AG09309 (cell line): ENCODE results near the gene PON1.

ENCODE experiments used
- DNase-seq: peaks from one replicate; pipeline ENCODE4 v3.0.0-alpha.2; 2010; ENCODE audit warnings: low read depth
- H3K4me3 ChIP-seq: 2 replicates; pipeline ENCODE4 v1.5.1; 2011; ENCODE audit warnings: mild to moderate bottlenecking, low read depth, low read length, moderate library complexity; ENCODE audit not compliant: control insufficient read depth
- TF ChIP-seq, protein P1 (sequence below): IDR thresholded peaks from 2 replicates; pipeline ENCODE4 v1.5.1; 2011; ENCODE audit warnings: mild to moderate bottlenecking, low read depth, low read length, inconsistent platforms; ENCODE audit not compliant: insufficient read depth, control insufficient read depth; ENCODE audit errors: missing control alignments

Gene PON1

DNA sequence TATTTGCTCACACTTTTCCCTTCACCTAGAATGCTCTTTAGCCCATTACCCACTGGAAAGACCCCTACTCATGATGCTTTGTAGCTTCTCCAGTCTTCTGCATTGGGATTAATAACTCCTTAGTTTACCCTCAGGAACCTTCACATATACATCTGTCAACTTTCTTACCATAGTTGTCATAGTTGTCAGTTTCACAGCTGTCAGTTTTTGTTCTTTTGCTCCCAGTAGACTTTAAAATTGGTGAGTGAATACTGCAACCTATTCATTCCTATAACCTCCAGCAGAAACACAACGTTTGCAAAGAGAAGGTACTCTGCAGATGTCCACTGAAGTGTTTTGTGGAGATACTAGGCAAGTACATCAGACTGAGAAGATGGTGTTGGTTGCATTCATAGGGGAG, 2.6 kb downstream of the PON1 start:
- TF ChIP-seq, protein P1, sequence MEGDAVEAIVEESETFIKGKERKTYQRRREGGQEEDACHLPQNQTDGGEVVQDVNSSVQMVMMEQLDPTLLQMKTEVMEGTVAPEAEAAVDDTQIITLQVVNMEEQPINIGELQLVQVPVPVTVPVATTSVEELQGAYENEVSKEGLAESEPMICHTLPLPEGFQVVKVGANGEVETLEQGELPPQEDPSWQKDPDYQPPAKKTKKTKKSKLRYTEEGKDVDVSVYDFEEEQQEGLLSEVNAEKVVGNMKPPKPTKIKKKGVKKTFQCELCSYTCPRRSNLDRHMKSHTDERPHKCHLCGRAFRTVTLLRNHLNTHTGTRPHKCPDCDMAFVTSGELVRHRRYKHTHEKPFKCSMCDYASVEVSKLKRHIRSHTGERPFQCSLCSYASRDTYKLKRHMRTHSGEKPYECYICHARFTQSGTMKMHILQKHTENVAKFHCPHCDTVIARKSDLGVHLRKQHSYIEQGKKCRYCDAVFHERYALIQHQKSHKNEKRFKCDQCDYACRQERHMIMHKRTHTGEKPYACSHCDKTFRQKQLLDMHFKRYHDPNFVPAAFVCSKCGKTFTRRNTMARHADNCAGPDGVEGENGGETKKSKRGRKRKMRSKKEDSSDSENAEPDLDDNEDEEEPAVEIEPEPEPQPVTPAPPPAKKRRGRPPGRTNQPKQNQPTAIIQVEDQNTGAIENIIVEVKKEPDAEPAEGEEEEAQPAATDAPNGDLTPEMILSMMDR = no peak
- H3K4me3 ChIP-seq = no peak overlapping the region
- DNase-seq = no peak

DNA sequence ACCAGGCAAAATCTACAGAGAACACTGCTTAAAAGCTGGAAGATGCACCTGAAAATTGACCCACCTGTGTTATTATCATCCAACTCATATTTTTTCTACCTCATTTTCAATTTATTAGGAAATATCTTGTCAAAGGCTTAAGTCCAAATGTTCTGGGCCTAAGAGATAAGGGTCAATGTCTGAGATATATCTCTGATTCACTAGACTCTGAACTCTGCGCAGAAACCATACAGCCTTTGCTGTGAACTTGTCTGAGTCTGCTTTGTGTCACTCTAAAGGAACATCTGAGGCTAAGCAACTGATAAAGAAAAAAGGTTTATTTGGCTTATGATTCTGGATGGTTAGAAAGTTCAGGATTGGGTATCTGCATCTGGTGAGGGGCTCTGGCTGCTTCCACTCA, 3.7 kb downstream of the PON1 start:
- H3K4me3 ChIP-seq = no peak overlapping the region
- TF ChIP-seq, protein P1 = no peak
- DNase-seq = no peak

DNA sequence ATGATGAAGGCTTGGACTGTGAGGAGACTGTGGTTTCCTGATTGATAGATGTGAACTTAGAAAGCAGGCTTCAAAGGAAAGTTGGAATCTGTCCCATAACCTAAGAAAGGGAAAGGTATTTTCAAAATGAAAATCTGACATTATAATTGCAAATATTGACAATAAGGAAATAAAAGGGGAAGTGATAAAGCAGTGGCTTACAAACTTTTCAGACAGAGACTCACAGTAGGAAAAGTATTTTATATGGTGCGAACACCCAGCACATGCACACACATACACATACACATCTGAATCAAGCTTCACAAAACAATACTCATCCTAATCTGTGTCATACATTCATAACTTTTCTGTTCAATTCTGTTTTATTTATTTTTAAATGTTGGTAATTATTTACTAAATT, 4.8 kb downstream of the PON1 start:
- TF ChIP-seq, protein P1 = no peak
- no peak overlapping the region for H3K4me3 ChIP-seq
- DNase-seq = no peak

DNA sequence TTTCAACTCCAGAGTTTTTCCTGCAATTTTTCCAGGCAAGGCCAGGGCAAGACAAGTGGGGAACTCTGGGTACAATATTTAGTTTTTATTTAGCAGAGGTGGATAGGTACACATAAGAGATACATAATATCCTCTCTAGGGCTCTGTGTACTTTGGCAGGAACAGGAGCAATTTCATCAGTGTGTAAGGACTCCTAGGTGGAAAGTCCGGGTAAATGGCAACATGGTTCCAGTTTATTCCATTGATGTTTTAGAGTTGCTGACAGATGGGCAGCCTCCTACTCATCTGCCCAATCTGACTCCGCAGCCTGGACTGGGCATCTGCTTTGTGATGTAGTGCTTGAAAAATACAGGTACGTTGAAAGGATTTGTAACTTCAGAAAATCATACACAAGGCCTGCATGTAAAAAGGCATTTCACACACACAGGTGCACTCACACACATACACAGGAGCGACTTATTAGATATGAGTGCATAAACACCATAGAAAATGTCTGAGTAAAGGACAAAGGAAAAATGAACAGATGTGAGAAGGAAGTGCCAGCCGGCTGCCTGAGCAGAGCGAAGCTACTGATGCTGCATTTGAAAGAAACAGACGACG, 5.7 kb downstream of the PON1 start:
- TF ChIP-seq, protein P1 = no peak
- DNase-seq = no peak
- no peak overlapping the region for H3K4me3 ChIP-seq

DNA sequence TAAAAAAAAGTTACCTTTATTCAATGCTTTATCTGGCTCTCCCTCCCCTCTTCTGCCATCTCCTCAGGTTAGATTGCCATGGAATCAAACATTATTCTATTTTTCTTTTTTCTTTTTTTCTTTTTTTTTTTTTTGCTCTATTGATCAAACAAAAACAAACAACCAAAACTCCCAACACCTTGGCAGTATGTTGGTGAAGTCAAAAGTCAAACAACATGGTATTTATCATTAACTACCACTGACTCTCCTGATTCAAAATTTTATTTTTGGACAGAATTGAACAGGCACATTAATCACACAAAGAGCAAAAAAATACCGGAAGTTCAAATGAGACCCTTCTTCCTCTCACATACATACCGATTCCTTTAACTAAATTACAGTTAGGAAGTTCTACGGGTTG, 6.4 kb downstream of the PON1 start:
- DNase-seq = no peak
- TF ChIP-seq, protein P1 = no peak

DNA sequence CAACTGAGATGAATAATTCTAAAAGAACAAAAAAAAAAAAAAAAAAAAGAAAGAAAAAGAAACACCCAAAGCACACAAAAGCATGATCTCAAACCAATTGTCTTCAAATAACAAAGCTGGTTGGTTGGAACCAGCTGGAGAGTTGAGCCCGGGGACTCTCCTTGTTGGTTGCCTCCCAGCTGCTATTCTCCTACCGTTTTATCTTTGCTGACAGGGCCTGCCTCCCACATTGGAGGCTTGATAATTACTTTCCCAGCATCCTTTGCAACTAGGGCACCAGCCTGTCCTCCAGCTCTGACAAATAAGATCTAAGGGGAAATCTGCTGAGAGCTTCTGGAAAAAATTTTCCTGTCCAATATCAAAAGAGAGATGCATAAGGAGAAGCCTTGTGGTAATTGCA, 6.8 kb downstream of the PON1 start:
- no peak overlapping the region for H3K4me3 ChIP-seq
- TF ChIP-seq, protein P1 = no peak
- DNase-seq = no peak

More for the DNA sequence above, 6.4 kb downstream of the PON1 start:
- H3K4me3 ChIP-seq = no peak overlapping the region

DNA sequence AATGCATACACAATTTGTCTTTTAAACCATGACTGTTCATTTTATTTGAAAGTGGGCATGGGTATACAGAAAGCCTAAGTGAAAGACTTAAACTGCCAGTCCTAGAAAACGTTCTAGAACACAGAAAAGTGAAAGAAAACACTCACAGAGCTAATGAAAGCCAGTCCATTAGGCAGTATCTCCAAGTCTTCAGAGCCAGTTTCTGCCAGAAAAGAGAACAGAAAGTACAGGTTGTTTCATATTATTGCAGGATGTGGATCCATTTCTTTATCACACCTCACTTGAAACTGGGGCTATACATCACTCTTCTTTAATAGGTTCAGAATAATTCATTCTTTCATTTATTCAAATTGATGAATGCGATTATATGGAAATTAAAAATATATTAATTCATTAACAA, 7.7 kb downstream of the PON1 start:
- no peak for DNase-seq
- TF ChIP-seq, protein P1 = no peak
- H3K4me3 ChIP-seq = no peak overlapping the region
